NT2/D1 (cell line): Measurements from ENCODE around the gene RTN3.

Experiments
- DNase-seq: peaks from one replicate; pipeline ENCODE4 v3.0.0-alpha.2; 2011; ENCODE audit warnings: low read depth, low spot score
- H3K27me3 ChIP-seq: 2 replicates; pipeline ENCODE4 v1.6.0; 2011; ENCODE audit warnings: mild to moderate bottlenecking; ENCODE audit not compliant: insufficient read length, insufficient read depth
- H3K36me3 ChIP-seq: 2 replicates; pipeline ENCODE4 v1.6.1; 2011; ENCODE audit warnings: mild to moderate bottlenecking, low read length, mixed read lengths; ENCODE audit not compliant: insufficient read depth, insufficient read length
- H3K4me1 ChIP-seq: 2 replicates; pipeline ENCODE4 v1.5.1; 2011; ENCODE audit not compliant: insufficient read depth, insufficient read length
- H3K4me3 ChIP-seq: 2 replicates; pipeline ENCODE4 v1.5.1; 2011; ENCODE audit warnings: low read depth; ENCODE audit not compliant: insufficient read length
- H3K9ac ChIP-seq: 2 replicates; pipeline ENCODE4 v1.6.0; 2011; ENCODE audit warnings: low read depth; ENCODE audit not compliant: insufficient read length
- H3K9me3 ChIP-seq: 2 replicates; pipeline ENCODE4 v1.5.1; 2011; ENCODE audit warnings: mild to moderate bottlenecking, low read length; ENCODE audit not compliant: insufficient read depth
- SUZ12 ChIP-seq: IDR thresholded peaks from 2 replicates; pipeline ENCODE4 v1.6.1; 2011; ENCODE audit not compliant: insufficient read length, insufficient read depth; ENCODE audit errors: extremely low read depth
- YY1 ChIP-seq: IDR thresholded peaks from 2 replicates; pipeline ENCODE4 v1.6.1; 2011; ENCODE audit not compliant: insufficient read length, insufficient read depth
- ZNF274 ChIP-seq: IDR thresholded peaks from 2 replicates; pipeline ENCODE4 v1.6.1; 2011; ENCODE audit warnings: mild to moderate bottlenecking, low read depth, low read length

Gene RTN3

GRCh38 chr11:63775191-63775590 lies 93.9 kb downstream of the RTN3 start:
- Histone ChIP-seq H3K9ac (no peak overlapping the region), H3K4me3 (no peak overlapping the region)
- no peak for DNase-seq

GRCh38 chr11:63779039-63779438 lies 97.7 kb downstream of the RTN3 start:
- no peak for DNase-seq

More at GRCh38 chr11:63775191-63775590, 93.9 kb downstream of the RTN3 start:
- H3K36me3 ChIP-seq = no peaks in the 10 kb centered on the region
- no peak for TF ChIP-seq YY1
- TF ChIP-seq SUZ12 = no peak
- TF ChIP-seq ZNF274 = no peak
- H3K9me3 ChIP-seq = no peaks in the 10 kb centered on the region
- peaks cover 14% of the 10 kb centered on the region for H3K27me3 ChIP-seq
- H3K4me1 ChIP-seq = peaks cover 3% of the 10 kb centered on the region

GRCh38 chr11:63782749-63783148 lies 101.4 kb downstream of the RTN3 start:
- no peak for TF ChIP-seq SUZ12
- TF ChIP-seq YY1 = no peak
- TF ChIP-seq ZNF274 = no peak
- H3K4me1 ChIP-seq = no peaks in the 10 kb centered on the region
- DNase-seq = no peak

More at GRCh38 chr11:63779039-63779438, 97.7 kb downstream of the RTN3 start:
- no peaks in the 10 kb centered on the region for H3K27me3 ChIP-seq
- no peaks in the 10 kb centered on the region for H3K9me3 ChIP-seq
- H3K36me3 ChIP-seq = no peaks in the 10 kb centered on the region
- H3K9ac ChIP-seq = no peak overlapping the region
- no peak for TF ChIP-seq ZNF274
- no peaks in the 10 kb centered on the region for H3K4me1 ChIP-seq
- H3K4me3 ChIP-seq = no peak overlapping the region

GRCh38 chr11:63783925-63784592 lies 102.8 kb downstream of the RTN3 start:
- Histone ChIP-seq H3K36me3 (no peaks in the 10 kb centered on the region), H3K9me3 (no peaks in the 10 kb centered on the region), H3K9ac (peak overlapping the region; percentile 17), H3K4me1 (no peaks in the 10 kb centered on the region), H3K4me3 (no peak overlapping the region), H3K27me3 (no peaks in the 10 kb centered on the region)
- no peak for DNase-seq
- TF ChIP-seq YY1 = no peak
- no peak for TF ChIP-seq ZNF274
- no peak for TF ChIP-seq SUZ12

More at GRCh38 chr11:63782749-63783148, 101.4 kb downstream of the RTN3 start:
- Histone ChIP-seq H3K9me3 (no peaks in the 10 kb centered on the region), H3K27me3 (no peaks in the 10 kb centered on the region), H3K36me3 (no peaks in the 10 kb centered on the region), H3K4me3 (no peak overlapping the region), H3K9ac (no peak overlapping the region)

GRCh38 chr11:63785823-63786222 lies 104.5 kb downstream of the RTN3 start:
- TF ChIP-seq ZNF274 = no peak
- no peak for TF ChIP-seq YY1
- no peak for TF ChIP-seq SUZ12
- Histone ChIP-seq H3K9ac (no peak overlapping the region), H3K4me3 (no peak overlapping the region), H3K9me3 (peaks cover 3% of the 10 kb centered on the region; the same call in 1 of the 2 replicates), H3K4me1 (no peaks in the 10 kb centered on the region), H3K27me3 (no peaks in the 10 kb centered on the region), H3K36me3 (no peaks in the 10 kb centered on the region)
- no peak for DNase-seq

GRCh38 chr11:63791495-63792167 lies 110.3 kb downstream of the RTN3 start:
- no peaks in the 10 kb centered on the region for H3K4me1 ChIP-seq

GRCh38 chr11:63793161-63793560 lies 111.9 kb downstream of the RTN3 start:
- no peak for DNase-seq
- Histone ChIP-seq H3K4me1 (no peaks in the 10 kb centered on the region), H3K36me3 (no peaks in the 10 kb centered on the region), H3K9me3 (peaks cover 22% of the 10 kb centered on the region), H3K9ac (no peak overlapping the region), H3K27me3 (no peaks in the 10 kb centered on the region), H3K4me3 (no peak overlapping the region)
- TF ChIP-seq SUZ12 = no peak
- no peak for TF ChIP-seq ZNF274
- no peak for TF ChIP-seq YY1

More at GRCh38 chr11:63791495-63792167, 110.3 kb downstream of the RTN3 start:
- Histone ChIP-seq H3K36me3 (no peaks in the 10 kb centered on the region), H3K9ac (no peak overlapping the region), H3K9me3 (peaks cover 22% of the 10 kb centered on the region), H3K4me3 (no peak overlapping the region), H3K27me3 (no peaks in the 10 kb centered on the region)
- TF ChIP-seq ZNF274 (no peak), YY1 (no peak), SUZ12 (no peak)
- no peak for DNase-seq
